ENCODE results near the gene CPD.
"Not testable (repeated sequence)": the region's sequence is repeated elsewhere in the genome, so short reads cannot be mapped to it uniquely, and the experiment has no call there.

The CPD gene

DNA sequence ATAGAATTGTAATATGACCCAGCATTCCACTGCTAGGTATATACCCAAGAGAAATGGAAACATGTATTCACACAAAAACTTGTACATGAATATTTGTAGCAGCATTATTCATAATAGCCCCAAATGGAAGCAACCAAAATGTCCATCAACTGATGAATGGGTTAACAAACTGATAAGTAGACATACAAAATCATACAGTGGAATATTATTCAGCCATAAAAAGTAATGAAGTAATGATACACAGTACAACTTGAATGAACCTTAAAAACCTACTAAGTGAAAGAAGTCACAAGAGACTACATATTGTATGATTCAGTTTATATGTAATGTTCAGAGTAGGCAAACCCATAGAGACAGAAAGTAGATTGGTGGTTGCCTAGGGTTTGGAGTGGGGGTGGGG lies 58.0 kb downstream of the CPD start:
- DNase-seq: no peak

DNA sequence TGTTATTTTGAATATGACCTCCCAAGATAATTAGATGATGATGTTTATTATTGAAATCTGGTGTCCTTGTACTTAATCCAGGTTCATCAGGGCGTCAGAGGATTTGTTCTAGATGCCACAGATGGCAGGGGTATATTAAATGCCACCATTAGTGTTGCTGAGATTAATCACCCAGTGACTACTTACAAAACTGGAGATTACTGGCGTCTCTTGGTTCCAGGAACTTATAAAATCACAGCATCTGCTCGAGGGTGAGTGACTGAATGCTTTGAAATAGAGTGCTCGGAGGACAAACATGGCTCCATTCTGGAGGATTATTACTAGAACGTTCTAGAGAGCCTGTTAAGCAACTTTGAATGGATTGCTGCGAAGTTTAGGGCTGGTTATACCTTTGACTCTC lies 65.0 kb downstream of the CPD start:
- DNase-seq: no peak

DNA sequence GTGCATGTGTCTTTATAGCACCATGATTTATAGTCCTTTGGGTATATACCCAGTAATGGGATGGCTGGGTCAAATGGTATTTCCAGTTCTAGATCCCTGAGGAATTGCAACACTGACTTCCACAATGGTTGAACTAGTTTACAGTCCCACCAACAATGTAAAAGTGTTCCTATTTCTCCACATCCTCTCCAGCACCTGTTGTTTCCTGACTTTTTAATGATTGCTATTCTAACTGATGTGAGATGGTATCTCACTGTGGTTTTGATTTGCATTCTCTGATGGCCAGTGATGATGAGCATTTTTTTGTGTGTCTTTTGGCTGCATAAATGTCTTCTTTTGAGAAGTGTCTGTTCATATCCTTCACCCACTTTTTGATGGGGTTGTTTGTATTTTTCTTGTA lies 67.9 kb downstream of the CPD start:
- DNase-seq: not testable (repeated sequence)

DNA sequence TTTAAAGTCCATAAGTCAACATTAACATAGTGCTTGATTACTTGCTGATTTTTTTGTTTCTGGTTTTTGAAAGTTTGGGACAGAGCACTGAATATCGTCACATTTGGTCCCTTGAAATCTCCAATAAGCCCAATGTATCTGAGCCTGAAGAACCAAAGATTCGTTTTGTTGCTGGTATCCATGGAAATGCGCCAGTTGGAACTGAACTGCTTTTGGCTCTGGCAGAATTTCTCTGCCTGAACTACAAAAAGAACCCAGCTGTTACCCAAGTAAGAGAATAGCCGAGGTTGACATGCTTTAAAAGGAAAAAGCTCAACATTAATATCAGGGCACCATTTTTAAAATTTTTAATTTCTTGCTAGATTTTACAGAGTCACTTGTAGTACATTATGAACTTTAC lies 70.8 kb downstream of the CPD start:
- DNase-seq: no peak

DNA sequence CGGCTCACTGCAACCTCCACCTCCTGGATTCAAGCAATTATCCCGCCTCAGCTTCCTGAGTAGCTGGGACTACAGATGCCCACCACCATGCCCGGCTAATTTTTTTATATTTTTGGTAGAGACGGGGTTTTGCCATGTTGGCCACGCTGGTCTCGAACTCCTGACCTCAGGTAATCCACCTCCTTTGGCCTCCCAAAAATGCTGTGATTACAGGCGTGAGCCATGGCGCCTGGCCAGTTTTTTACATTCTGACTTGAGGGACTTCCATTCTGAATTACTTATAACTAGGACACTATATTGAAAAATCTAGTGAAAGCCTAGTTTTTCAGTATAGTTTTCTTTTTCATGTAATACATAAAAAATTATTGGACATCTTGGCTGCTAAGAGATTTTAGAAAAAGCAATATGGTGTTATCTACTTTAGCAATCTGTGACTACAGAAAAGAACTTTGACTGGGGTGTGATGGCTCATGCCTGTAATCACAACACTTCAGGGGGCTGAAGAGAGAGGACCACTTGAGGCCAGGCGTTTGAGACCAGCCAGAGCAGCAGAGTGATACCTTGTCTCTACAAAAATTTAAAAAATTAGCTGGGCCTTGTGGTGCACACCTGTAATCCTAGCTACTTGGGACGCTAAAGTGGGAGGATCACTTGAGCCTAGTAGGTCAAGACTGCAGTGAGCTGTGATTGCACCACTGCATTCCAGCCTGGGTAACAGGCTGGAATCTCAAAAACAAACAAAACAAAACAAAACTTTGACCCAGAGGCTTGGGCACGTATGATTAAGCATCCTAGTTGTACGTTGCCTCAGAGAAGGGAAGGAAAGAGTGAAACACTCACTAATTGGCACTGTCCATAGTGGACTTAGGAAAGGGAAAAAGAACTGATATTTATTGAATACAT lies 71.6 kb downstream of the CPD start:
- no peak for DNase-seq

DNA sequence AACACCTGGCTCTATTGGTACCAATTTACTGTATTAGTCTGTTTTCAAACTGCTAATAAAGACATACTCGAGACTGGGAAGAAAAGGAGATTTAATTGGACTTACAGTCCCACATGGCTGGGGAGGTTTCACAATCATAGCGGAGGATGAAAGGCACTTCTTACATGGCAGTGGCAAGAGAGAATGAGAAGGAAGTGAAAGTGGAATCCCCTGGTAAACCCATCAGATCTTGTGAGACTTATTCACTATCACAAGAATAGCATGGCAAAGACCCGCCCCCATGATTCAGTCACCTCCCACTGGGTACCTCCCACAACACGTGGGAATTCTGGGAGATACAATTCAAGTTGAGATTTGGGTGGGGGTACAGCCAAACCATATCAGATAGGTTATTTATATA lies 75.9 kb downstream of the CPD start:
- no peak for DNase-seq

DNA sequence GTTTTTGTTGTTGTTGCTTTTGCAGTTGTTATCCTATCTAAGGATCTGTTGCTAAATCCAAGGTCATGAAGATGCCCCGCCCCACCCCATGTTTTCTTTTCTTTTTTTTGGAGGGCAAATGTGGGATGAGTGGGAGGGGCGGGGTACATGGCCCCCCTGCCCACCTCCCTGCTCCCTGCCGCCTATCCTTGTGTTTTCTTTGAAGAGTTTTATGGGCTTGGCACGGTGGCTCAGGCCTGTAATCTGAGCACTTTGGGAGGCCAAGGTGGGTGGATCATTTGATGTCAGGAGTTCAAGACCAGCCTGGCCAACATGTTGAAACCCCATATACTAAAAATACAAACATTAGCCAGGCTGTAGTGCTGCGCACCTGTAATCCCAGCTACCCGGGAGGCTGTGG lies 79.6 kb downstream of the CPD start:
- no peak for DNase-seq

DNA sequence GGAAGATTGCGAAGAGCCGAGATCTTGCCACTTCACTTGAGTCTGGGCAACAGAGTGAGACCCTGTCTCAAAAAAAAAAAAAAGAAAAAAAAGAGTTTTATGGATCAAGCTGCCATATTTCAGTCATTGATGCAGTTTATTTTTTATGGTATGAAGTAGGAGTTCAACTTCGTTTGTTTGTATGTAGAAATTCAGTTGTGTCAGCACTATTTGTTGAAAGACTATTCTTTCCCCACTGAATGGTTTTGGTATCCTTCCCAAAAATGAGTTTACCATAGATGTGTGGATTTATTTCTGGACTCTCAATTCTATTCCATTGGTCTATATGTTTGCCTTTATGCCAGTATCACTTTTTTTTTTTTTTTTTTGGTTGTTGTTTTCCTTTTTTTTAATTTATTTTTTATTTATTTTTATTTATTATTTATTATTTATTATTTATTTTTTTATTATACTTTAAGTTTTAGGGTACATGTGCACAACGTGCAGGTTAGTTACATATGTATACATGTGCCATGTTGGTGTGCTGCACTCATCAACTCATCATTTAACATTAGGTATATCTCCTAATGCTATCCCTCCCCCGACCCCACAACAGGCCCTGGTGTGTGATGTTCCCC lies 80.2 kb downstream of the CPD start:
- not testable (repeated sequence) for DNase-seq

DNA sequence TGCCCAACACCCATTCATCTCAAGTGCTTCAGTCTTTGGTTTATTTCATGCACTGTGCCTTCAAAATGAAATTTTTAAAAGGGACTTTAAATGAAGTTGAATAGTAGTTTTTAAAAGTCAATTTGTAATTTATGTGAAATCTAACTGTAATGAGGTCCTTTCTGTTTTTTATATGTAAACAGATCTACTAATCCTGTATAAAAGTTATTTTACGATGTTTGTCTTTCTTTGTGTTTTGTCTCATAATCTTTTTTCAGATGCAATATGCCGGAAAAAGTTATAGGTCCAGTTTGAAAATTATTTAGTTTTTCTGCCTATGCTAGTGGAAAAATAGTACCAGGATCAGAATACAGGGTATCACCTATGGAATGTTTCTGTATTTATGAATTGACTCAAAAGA lies 89.7 kb downstream of the CPD start:
- DNase-seq: no peak

DNA sequence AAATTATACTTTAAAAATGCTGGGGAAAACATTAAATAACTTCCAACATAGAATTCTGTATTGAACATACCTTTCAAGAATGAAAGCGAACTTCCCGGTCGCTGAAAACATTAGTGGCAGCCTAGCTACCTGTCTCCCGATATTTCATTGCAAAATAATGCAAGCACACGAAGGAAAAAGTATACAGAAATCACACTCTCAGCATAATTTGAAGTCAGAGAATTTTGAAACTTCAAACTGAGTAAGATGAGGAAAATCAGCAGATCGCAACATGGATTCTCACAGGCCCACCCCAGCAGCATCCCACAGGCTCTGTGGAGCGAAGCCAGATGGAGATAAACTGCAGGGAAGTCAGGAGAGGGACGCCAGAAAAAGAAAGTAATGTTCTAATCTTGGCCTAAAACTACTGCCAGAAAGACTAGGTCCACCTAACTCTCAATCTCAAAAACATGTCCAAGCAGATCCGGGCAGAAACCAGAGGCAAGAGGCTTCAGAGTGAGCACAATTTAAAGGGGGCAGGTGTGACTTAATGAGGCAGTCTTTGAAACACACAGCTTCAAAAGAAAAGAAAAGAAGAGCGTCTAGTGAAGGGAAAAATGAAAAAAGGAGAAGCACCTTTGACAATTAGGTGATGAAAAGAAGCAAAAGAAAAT lies 93.6 kb downstream of the CPD start:
- DNase-seq: no peak

DNA sequence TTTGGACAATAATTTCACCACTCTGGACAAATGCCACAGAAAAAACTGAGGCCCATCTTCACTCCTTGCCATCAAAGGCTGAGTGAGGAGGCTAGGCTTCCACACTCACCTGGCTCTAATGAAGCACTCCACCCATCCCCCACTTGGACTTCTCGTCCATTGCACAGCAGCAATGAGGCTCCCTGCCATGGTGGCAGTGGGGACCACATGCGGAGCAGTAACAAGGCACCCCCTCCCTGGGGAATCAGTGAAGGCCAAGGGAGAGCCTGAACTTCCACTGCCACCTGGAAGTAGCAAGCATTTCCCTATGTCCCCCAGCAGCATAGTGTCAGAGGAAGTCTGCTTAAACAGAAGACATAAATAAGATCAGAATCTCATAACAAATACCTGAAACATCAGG lies 96.5 kb downstream of the CPD start:
- no peak for DNase-seq

DNA sequence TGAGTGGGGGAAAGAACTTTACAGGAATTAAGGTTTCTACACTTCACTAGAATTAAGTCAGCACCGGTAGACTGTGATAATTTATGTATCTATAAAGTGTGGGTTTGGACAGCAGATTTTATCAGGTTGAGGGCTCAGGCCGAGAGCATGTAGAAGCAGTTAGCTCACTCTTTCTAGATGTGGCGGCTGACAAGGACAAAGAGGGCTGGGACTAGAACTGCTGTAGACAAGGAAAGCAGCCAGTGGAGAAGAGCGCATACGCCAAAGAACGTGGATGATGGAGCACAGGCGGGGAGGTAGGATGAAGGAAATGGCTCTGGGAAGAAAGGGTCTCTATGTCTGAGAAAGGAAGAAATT lies 98.0 kb downstream of the CPD start:
- DNase-seq: peak; percentile 54

DNA sequence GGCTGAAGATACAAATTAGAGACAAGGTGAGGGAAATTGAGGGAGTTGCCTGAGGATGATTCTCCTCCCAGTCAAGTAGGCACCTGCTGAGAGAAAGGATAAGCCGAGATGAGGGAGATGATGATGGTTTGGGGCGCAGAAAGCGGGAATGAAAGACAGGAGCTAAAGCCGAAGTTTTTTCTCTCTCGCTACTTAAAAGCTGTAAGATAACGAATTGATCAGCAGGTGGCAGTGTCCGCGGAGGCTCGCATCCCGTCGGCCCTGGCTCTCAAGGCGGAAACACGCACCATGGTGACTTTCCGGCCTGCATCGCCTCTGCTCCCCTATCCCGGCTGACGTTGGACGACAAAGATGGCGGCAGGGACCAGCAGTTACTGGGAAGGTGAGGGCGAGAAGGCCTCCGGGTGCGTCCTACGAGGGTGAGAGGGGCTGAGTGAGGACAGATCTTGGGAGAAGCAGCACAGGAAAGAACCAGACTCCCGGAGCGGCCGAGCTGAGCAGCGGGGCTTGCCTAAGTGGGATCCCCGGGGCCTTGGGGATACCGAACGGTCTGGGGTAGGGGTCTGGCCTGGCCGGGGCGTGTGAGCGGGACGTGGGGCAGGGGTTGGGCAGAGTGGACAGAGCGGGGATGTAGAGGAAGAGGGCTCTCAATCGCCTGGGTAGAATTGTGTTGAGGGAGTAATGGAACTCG lies 98.5 kb downstream of the CPD start, which contains the start of gene GOSR1:
GOSR1 (plus strand) TSS at position 326 of the 691 bp plus-strand sequence; CDS start at position 352, 26 bp downstream.
- DNase-seq: peak; percentile 92

DNA sequence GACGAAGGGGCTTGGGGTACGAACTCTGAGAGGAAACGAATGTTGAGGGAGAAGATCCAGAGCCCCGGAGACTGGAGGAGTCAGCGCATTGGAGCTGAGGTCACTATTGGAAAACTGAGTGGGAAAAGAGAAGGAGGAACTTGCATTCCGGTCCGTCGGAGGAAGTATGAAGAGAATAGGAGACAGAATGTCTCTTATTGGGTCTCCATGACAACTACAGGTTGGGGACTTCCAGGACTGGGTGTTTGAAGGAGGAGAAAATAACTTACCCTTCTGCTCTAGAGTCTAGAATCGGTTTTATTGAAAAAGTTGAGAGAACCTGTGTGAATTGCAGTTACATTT lies 99.0 kb downstream of the CPD start:
- no peak for DNase-seq

DNA sequence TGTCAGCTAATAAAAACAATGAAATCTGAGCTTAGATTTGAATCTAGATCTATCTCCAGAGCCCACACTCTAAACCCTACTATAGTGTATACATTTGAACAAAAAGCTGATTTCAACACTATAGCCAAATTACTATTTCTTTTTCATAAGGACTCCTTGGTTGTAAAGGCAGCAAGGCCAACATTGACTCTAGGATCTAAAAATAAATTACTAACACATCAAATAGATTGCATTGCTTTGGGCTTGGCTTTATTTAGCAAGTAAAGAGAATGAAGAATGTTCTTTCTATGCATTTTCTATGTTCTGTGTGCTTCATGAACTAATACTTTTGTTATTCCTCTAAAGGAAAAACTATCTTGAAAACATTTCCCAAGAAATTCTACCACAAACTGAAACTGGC lies 103.8 kb downstream of the CPD start:
- no peak for DNase-seq

DNA sequence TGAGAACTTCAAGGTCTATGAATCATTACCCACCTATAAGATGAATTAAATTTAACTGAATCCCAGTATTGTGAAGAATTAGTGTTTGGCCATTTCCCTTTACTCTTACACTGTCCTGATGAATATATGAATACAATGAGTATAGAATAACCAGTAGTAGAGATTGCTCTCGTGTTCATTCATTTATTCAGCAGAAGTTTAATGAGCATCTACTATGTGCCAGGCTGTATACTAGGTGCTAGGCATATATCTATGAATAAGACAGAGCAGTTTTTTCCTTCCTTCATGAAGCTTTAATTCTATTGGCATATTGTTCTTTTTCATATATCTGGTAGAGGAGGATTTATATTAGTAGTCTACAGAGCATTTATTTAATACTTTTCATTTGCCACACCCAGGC lies 104.4 kb downstream of the CPD start:
- no peak for DNase-seq

DNA sequence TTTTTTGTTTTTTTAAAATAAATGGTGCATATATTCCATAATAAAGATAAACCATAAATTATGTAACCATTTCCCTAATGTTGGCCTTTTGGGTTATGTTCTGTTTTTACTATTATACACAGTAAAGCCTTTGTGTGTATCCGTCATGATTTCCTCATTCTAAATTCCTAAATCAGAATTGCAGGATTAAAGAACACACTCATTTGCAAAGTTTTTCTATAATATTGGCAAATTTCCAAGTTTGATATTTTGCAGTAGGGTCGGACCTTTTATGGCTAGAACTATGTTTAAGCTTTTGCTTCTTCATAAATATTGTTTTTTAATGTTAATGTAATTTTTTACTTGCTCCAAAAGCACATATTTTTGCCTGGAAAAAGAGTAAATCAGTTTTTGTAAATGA lies 115.1 kb downstream of the CPD start:
- DNase-seq: no peak

DNA sequence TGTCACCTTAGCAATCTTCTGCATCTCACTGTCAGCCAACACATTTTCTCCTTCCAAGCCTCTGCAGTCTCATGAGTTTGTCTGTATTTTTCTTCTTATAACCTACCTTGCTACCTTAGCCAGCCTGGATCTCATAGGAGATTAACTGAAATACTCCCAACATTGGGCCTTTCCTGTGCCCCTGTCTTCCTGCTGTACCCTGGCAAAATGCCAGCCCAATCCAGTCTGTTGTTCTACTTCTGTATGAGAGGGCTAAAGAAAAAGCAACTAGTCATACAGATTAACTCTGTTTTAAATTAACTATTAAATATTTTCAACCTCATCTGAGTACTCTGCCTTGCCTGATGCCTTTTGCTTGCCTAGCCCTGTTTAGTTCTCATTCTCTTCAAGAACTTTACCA lies 116.9 kb downstream of the CPD start:
- no peak for DNase-seq

DNA sequence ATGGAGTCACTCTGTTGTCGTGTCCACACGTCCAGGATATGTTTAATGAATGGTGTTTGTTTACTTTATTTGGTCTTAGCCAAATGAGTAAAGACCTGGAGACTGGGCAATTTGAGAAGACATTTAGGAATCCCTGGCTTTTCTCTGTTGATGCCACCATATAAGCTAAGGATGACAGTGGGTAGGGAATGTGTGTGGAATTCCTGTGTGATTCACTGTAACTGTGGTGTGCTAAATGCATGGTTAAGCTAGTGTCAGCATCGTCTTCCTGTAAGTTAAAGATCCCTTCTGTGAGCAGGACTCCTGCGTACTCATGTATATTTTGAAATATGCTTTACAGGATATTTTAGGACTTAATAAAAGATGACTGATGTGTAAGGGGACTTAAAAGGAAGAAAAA lies 124.8 kb downstream of the CPD start:
- no peak for DNase-seq

DNA sequence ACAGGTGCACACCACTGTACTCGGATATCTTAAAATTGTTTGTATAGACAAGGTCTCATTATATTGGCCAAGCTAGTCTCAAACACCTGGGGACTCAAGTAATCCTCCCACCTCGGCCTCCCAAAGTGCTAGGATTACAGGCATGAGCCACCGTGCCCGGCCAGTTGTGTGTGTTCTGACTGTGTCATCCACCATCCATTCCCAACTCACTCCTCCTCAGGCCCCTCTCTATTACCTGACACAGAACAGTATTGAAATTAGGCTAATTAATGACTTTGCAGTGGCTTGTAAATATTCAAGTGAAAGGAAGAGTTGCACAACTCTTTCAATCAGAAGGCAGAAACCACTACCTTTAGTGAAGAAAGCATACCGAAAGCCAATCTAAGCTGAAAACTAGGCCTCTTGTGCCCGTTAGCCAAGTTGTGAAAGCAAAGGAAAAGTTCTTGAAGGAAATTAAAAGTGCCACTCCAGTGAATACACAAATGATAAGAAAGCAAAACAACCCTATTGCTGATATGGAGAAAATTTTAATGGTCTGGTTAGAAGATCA lies 127.2 kb downstream of the CPD start:
- DNase-seq: no peak

DNA sequence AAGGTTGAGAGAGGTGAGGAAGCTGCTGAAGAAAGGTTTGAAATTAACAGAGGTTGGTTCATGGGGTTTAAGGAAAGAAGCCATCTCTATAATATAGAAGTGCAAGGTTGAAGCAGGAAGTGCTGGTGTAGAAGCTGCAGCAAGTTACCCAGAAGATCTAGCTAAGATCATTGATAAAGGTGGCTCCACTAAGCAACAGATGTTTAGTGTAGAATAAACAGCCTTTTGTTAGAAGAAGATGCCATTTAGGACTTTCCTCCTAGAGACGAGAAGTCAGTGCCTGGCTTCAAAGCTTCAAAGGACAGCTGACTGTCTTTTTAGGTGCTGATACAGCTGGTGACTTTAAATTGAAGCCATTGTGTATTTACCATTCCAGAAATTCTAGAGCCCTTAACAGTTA lies 127.8 kb downstream of the CPD start:
- no peak for DNase-seq

DNA sequence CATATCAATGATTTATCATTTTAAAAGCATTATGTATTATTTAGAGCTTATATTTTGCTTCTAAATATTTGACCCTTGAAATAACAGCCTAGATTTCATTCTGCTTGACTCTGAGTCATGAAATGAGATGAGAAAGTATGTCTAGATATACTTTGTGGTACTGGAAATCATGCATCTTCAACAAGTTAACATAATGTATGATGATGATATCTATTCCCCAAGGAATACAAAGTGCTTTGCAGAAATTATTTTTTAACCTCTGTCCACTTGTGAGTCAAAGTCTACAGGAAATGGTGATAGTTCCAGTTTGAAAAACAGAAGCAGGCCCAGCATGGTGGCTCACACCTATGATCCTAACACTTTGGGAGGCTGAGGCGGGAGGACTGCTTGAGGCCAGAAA lies 134.6 kb downstream of the CPD start:
- DNase-seq: no peak

DNA sequence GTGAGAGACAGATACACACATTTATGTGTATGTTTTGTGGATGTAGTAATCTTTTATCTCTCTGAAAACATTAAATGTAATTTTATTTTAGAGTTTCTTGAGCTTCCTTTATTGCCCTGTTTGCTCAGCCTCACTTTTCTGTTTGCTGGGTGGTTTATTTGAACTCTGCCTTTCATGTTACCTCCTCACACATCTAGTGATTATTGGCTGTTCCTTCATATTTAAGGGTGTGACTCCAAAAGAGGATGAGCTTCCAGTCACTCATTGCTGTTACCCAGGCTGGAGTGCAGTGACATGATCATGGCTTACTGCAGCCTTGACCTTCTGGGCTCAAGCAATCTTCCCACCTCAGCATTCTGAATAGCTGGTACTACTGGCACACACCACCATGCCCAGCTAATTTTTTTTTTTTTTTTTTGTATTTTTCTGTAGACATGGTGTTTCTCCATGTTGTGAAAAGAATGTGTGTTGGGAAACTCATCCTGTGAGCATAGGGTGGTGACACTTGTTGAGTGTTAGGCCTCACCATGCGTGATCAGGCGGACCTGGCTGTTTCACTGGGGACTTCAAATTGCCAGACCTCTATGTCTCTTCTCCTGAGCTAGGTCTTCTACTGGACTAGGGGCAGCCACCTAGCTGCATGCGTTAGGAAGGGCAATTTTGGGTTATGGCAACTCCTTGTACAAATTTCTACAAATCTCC lies 136.3 kb downstream of the CPD start:
- no peak for DNase-seq
